GM19397 (cell line): ENCODE results near the gene TBXAS1.
"Not testable (repeated sequence)": the region's sequence is repeated elsewhere in the genome, so short reads cannot be mapped to it uniquely, and the experiment has no call there.

Source experiments
- ATAC-seq: cut with Tn5 transposase; IDR thresholded peaks from one replicate; pipeline ENCODE4 v1.9.1; 2021; ENCODE audit warnings: mild to moderate bottlenecking, moderate library complexity; ENCODE audit not compliant: unreplicated experiment

TBXAS1 gene

DNA sequence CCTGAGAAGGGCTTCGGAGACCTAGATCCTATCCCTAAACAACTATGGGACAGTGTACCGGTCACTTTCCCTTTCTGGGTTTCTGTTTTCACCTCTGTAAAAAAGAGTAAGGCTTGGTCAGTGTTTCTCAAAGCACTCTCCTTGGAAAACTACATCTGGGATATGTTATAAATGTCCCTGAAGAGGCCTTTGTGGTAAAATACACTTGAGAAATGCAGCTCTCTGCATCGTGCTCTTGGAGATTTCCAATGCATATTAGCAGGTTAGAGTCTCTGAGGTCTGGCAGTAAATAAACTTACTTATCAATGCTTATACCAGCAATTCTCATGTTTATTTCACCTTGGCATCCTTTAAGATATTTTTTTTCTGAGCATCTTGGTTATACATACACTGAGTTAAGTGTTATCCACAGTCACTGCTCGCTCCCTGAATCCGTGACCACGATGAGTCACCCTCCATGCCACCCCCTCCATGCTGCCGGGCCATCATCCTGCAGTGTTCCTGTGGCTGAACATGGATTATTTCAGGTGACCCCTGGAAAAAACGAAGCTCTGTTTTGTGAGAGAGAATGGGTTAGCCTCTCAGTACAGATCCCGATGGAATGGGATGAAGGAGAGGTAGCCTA lies 3.3 kb upstream of the TBXAS1 start:
- no peak for ATAC-seq

DNA sequence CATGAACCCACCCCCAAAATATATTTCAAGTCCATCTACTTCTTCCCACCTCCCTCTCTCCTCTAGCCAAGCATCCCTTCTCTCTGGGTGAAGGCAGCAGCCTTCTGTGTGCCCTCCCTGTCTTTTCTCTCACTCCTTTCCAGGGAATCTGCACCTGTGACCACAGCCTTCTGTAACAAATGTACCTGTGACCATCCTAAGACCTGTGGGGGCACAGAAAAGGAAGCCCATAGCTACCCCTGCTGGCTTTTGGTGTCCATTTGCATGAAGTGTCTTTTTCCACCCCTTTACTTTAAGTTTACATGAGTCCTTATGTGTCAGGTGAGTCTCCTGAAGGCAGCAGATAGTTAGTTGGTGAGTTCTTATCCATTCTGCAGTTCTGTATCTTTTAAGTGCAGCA lies 2.0 kb upstream of the TBXAS1 start:
- no peak for ATAC-seq

DNA sequence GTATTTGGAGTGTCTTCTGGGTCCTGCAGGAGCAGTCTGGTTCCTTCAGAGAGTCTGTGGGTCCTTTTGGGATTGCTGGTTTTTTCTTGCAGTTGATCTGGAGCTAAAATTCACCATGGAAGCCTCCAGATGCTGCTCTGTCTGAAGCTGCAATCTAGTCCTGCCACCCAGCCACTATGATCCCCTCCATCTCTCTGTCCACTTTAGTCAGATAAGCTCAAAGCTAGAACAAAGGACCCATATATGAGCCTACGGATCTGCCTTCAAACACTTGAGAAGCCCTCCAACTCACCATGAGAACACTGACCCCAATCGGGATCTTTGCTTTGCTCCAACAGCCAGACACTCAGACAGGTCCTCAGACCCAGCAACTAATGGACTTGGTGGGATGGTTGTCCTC lies 618 bp upstream of the TBXAS1 start:
- ATAC-seq = no peak

DNA sequence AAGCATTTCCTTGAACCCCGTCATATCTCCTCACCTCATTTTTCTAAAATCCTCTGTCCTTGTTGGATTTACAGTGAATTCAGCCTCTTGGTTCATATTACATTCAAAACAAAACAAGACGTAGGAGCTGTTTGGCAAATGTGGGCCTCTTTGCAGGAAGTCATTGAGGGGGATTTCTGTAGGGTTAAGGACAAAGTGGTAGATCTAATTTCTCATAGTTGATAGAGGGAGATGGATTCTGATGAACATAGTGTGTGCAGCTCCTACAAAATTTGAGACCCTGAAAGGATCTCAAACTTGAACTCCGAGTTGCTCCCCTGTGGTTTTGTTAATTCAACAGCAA lies 682 bp downstream of the TBXAS1 start:
- no peak for ATAC-seq

DNA sequence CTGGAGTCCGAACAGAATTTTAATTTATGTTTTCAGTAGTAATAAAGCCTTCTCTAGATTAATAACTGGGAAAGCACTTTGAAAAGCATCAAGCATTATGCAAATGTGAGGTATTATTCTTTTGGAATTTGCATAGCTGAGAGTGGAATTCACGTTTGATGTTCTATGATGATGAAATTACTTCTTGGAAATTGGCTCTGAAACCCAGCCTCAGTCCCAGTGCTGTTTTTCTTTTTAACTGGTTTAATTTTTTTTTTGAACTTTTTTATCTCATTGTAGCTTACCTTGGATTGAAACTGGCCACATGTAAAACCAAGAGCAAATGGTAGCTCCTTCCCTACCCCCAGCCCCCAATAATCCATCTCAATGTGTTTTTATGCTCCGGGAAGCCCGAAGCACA lies 1.2 kb downstream of the TBXAS1 start:
- ATAC-seq = no peak

DNA sequence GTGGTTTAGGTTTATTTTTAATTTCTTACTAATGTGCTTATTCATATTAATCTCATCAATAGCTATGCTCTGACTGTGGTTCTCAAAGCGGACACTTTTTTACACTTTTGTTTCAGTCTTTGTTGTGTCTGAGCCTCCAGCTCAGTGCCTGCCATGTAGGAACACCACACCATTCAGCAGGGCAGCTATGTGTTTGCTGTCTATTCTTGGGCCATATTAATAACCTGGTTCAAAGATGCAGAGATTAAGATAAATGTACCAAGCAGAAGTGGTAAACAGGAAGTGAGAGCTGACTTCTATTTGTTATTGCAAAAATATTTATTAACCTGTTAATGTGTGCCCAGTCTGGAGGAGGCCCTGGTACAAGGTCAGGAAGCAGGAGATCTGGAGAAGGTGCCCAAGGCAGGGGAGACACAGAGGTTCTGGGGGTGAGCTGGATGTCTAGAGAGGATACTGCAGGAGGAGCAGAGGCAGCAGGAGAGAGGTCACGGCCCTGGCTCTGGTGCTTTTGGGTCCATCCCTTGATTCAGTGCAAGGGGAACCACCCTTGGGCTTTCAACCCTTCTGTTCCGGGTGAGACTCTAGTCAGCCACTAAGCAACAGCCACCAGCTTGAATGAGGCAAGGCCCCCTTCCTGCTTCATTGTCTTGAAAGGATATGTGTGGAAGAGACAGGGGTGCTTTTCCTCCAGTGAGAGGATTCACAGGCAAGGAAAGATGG lies 1.9 kb downstream of the TBXAS1 start:
- ATAC-seq = no peak

DNA sequence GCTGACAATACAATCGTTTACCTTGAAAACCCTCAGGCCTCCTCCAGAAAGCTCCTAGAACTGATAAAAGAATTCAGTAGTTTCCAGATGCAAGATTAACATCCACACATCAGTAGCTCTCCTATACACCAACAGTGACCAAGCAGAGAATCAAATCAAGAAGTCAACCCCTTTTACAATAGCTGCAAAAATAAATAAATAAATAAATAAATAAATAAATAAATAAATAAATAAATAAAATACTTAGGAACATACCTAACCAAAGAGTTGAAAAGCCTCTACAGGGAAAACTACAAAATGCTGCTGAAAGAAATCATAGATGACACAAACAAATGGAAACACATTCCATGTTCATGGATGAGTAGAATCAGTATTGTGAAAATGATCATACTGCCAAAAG lies 6.8 kb downstream of the TBXAS1 start:
- ATAC-seq = not testable (repeated sequence)

DNA sequence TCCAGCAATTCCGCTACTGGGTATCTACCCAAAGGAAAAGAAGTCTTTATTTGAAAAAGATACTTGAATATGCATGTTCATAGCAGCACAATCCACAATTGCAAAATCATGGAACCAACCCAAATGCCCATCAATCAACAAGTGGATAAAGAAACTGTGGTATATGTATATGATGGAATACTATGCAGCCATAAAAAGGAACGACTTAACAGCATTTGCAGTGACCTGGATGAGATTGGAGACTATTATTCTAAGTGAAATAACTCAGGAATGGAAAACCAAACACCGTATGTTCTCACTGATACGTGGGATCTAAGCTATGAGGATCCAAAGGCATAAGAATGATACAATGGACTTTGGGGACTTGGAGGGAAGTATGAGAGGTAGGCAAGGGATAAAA lies 8.2 kb downstream of the TBXAS1 start:
- ATAC-seq = not testable (repeated sequence)

DNA sequence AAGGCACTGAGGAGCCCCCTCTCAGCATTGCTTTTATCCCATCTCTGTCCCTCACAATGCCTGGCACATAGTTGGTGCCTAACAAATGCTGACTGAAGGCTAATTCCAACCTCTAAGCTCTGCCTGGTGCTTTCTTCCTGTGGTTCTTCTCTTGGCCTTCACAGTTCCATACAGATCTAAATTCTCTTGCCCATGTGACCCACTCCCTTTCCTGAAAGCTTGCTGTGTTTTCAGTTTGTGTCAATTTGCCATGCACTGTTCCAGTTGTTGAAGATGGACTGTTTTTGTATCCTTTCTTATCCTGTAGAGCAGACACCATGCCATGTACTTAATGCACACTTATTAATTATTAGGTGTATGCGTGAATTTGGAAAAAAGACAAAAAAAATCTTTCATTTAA lies 9.2 kb downstream of the TBXAS1 start:
- ATAC-seq = no peak

DNA sequence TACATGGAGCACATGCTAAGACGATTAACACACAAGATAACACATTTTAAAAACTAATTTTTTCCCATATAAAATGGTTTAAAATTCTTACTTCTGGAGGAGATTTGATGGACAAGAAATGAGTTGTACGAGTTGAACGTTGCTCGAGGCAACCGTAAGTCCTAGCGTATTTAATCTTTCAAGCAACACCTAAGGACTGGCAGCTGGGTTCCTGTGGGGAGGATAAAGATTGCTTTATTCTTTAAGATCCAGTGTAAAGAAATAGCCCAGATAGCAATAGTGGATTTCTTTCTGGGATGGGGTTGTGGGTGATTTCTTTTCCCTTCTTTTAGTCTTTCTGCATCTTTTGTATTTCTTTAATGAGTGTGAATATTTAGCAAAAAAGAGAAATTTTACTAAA lies 9.8 kb downstream of the TBXAS1 start:
- ATAC-seq = no peak

DNA sequence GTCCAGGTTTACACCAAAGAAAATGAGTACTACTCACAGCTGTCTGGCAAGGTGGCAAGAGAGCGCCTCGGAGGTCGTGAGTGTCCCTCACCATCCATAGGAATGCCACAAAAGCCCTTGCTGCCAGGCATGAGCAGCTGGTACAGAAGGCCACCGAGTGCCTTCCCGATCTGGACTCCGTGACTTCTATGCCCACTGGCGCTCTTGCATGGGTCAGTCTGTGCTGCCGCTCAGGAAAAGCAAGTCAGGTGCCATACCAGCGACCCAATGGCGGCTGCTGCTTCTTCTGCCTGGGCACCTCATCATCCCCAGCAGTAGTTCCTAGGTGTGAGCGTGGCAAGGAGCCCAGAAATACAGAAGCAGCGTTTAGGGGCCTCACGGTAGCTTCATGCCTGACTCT lies 11.7 kb downstream of the TBXAS1 start:
- ATAC-seq = no peak

DNA sequence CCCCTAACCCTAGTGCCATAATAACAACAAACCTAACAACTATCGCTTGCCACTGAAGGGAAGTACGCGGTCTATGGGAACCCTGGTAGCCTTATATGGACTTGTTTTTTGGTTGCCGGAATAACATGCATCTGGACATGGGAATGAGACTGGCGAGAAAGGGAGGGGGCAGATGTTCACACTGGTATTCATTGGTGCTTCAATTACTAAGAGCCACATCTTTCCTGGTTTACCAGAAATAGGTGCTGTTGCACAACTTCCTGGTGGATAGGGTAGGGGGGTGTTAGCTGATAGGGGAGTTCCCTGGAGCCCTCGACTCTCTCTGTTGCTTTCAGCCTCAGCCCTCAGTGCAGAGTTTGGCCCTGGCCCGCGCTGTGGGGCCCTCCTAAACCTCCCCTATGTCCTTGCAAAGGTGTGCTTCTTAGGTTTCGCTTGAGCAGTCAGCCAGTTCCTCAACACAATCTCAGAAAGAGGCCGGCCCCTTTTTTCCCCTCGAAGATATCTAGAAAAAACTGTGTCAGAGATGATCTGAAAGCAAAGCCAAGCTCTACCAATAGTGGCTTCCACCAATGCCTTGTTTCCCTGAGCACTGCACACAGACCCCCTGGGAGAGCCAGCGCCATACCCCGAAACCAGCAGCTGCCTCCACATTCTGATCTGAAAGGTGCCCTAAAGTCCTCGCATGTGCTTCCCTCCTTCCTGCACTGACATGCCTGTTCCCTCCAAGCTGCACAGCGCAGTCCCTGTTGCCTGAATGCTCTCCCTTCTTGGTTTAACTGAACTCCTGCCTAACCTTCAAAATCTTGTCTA lies 13.5 kb downstream of the TBXAS1 start:
- ATAC-seq = no peak

DNA sequence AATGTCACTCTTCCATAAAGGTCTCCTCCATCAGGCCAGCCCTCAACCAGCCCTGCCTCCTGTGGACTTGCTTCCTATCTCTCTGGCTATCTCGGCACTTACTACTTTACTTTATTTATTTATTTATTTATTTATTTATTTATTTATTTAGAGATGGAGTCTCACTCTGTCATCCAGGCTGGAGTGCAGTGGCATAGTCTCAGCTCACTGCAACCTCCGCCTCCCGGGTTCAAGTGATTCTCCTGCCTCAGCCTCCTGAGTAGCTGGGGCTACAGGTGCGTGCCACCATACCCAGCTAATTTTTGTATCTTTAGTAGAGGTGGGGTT lies 14.1 kb downstream of the TBXAS1 start:
- ATAC-seq = not testable (repeated sequence)

DNA sequence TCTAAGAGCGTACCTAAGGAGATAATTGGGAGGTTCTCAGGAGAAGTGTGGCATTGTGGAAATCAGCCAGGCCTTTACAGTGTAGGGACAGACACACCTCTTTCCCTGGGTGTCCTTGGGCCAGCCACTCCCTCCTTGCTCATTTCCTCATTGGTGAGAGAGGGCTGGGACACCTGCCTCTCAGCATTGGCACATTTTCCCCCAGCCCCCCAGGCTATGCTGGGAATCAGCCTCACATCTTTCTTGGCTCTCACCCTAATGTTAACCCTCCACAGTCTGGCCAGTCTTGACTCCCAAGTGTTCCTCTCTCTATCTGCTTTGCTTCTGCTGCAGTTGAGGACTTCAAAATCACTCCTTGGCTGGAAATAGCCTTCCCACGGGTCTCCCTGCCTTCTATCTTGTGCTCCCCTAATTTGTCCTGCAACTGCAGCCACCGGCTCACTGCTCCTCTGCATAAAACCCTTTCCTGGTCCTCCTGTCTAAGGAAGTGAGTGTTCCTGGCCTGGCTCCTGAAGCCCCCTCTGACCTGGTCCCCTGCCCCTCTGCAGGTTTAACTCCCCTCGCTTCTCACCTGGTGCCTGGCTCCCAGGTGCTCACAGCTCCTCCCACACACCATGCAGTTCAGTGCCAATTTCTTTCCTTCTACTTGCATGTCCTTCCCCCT lies 15.8 kb downstream of the TBXAS1 start:
- no peak for ATAC-seq

DNA sequence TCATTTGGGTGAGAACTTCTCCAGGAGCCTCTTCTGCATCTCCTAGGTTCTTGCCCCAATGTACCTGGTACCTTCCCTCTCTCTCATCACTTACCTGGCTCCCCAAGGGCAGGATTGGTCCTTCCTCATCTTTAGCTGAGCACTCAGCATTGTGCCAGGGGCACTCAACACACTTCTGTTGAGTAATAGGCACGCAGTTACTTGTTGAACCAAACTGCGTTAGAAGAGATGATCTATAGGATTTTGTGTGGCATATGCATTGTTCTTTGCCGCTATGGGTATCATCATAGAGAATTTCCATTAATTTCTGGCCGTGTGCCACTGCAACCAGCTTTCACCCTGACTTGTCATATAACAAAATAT lies 16.4 kb downstream of the TBXAS1 start:
- no peak for ATAC-seq

DNA sequence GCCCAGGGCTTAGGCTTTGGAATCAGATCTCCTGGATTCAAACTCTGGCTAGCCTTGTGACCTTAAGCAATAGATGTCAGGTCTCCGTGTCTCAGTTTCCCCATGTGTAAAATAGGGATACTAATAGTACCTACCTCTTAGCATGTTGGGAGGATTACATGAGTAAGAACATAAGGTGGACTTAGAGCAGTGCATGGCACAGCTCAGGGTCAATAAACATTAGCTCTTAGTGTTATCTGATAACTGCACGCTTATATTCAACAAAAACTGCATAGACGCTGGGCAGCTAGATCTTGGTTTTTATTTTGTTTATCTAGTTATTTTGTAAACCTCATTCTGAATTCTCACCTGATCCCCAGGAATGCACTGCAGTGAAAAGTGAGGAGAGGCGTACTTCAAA lies 17.2 kb downstream of the TBXAS1 start:
- no peak for ATAC-seq

DNA sequence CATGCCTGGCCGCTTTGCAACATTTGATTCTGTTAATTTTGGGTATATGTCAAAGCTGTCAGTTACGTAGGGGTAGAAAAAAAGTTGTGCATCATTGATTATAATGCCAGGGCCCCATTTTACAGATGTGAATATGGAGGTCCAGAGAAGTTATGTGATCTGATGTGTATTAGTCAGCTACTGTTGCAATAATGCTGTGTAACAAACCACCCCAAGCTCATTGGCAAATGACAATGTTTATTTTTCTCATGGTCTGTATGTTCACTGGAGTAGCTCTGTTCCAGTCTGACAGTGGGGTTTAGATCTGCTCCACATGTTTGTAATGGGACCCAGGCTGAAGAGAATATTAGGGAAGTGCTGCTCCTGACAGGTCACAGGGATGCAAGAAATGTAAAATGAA lies 19.2 kb downstream of the TBXAS1 start:
- no peak for ATAC-seq

DNA sequence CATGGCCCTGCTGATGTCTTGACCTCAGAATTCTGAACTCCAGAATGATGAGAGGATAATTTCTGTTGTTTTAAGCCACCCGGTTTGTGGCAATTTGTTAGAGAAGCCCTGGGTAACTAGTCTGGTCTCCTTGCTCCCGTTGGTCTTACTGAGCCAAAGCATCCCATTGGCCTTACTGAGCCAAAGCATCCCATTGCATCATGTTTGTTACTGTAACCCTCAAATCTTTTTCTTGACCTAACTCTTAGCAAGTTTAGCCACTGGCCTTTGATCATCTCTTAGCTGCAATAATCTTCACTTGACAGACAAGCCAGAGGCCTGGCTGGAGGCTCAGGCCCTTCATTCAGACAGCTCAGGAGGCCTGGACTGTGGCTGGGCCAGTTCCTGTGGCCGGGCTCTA lies 21.8 kb downstream of the TBXAS1 start:
- ATAC-seq = no peak

DNA sequence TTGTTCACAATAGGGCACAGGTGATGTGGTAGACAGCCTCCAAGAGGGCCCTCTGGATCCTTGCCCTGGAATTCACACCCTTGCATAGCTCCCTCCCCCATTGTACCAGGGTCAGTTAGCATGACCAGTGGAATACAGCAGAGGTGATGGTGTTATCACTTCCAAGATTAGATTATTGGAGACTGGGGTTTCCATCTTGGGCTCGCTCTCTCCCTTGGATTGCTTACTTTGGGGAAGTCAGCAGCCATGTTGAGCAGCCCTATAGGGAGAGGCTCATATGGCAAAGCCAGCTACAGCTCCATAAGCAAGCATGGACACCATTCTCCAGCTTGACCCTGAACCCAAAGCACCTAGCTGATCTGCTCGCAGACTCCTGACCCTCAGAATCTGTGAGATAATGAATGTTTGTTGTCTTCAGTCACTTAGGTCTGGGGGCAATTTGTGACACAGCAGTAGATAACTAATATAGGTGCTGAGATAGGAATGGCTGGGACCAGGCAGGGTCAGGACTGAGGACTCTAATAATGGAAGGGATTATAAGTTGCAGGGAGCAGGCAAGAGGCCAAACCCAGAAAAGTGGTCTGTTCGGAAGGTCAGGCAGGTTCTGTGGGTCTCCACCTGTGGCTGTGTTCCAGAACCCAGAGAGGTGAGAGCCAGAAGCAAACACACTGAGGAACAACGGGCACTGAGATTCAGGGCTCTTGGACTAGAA lies 22.9 kb downstream of the TBXAS1 start:
- ATAC-seq = no peak

DNA sequence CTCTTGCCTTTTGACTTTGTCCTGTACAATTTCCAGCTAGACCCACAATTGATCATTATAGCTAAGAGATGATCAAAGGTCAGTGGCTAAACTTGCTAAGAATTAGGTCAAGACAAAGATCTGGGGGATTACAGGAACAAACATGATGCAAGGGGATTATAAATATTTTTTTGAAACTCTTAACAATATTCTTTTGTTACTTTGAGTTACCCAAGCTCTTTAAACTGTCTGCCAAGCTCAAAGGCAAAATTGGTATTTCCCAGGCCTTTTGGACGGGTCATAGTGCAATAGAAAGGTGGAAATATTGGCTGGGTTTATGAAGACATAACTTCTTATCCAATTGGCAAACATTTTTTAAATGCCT lies 23.4 kb downstream of the TBXAS1 start:
- ATAC-seq = no peak

DNA sequence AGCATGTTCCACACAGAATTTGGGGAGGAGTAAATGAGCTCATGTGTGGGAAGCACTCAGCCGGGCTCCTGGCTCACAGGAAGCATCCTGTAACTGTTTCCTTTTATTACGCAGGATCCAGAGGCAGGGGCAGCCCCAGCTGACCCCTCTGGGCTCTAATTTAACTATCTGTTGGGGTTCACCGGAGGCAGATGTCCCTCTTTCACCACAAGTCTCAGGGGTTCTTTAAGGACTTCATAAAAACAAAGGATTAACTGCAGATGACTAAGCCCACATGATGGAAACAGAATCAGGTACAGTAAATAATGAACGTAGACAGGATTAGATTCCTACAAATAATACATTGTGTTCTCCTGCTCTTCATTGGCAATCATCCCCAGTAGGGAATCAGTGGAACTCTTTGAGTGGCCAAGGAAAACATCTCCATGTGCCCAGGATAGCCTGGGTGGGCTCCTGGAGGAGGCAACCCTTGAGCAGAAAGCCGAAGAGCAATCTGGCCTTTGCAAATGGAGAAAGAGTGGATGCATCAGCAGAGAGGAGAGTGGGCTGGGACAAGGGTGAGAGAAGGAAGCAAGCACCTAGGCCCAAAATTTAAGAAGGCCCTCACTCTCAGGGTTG lies 24.6 kb downstream of the TBXAS1 start:
- no peak for ATAC-seq
